ENCODE measurements around the gene PRPS2. TPM values are rescaled to one million over a fixed set of nuclear protein-coding genes. Genes with fewer than 3 reads are reported as not detected.

PRPS2 gene
- total and polyA plus RNA-seq, 2 donors = 39.7 to 73.9 TPM

DNA sequence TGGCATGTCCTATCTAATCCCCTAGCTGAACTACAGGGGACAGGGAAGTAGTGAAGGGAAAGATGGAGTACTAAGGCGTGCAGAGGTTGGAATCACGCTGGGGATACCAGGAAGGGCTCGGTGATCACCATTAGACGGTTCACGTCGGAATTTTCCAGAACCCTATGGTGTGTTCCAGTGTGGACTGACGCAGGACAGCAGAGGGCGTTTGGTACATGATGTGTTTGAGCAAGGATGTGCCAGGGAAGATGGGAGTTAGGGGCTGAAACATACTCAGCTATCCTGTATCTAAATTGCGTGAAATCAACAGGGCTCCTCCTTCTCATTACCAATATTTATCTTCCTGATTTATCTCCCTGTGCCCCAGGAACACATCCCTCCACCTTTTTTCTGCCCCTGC is 33.7 kb downstream of the PRPS2 start:
- Histone ChIP-seq H3K4me3 (ENCODE audit: low read length in 2 of 2) (no peak overlapping the region), H3K9me3 (ENCODE audit: control insufficient read depth in 2 of 2, insufficient read depth in 1 of 2, low read length in 1 of 2) (no peaks in the 10 kb centered on the region), H3K27me3 (ENCODE audit: control insufficient read depth in 2 of 2, insufficient read depth in 1 of 2, low read length in 1 of 2) (no peaks in the 10 kb centered on the region), H3K4me1 (ENCODE audit: control insufficient read depth in 2 of 2, insufficient read depth in 2 of 2, low read length in 2 of 2) (no peaks in the 10 kb centered on the region), H3K36me3 (ENCODE audit: control insufficient read depth in 2 of 2, insufficient read depth in 2 of 2, low read length in 1 of 2) (peaks cover 23 to 29% of the 10 kb centered on the region in 2 donors), H3K27ac (ENCODE audit: low read depth in 1 of 2, low read length in 1 of 2) (no peak overlapping the region)
- WGBS = 86% methylated on average over 9 of the region's 9 CpGs
- DNase-seq (ENCODE audit: low read depth in 6 of 9, low spot score in 9 of 9) = no peak

DNA sequence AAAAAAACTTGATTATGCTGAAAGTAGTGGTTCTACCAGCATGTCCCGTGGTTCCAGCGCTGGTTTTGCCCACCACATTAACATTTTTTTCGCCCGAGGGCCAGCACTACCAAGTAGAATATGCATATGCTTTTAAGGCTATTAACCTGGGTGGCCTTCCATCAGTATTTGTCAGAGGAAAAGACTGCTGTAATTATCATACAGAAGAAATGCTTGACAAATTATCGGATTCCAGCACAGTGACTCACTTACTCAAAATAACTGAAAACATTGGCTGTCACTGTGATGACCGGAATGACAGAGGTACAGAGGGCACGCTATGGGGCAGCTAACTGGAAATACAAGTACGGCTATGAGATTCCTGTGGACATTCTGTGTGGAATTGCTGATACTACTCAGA is 34.6 kb downstream of the PRPS2 start:
- WGBS = over 99% methylated on average over 8 of the region's 8 CpGs
- no peaks in the 10 kb centered on the region for H3K27me3 ChIP-seq (ENCODE audit: control insufficient read depth in 2 of 2, insufficient read depth in 1 of 2, low read length in 1 of 2)
- no peaks in the 10 kb centered on the region for H3K9me3 ChIP-seq (ENCODE audit: control insufficient read depth in 2 of 2, insufficient read depth in 1 of 2, low read length in 1 of 2)
- no peak for DNase-seq (ENCODE audit: low read depth in 6 of 9, low spot score in 9 of 9)
- H3K27ac ChIP-seq (ENCODE audit: low read depth in 1 of 2, low read length in 1 of 2) = no peak overlapping the region
- no peaks in the 10 kb centered on the region for H3K4me1 ChIP-seq (ENCODE audit: control insufficient read depth in 2 of 2, insufficient read depth in 2 of 2, low read length in 2 of 2)
- H3K36me3 ChIP-seq (ENCODE audit: control insufficient read depth in 2 of 2, insufficient read depth in 2 of 2, low read length in 1 of 2) = peaks cover 18 to 22% of the 10 kb centered on the region in 2 donors
- H3K4me3 ChIP-seq (ENCODE audit: low read length in 2 of 2) = no peak overlapping the region

DNA sequence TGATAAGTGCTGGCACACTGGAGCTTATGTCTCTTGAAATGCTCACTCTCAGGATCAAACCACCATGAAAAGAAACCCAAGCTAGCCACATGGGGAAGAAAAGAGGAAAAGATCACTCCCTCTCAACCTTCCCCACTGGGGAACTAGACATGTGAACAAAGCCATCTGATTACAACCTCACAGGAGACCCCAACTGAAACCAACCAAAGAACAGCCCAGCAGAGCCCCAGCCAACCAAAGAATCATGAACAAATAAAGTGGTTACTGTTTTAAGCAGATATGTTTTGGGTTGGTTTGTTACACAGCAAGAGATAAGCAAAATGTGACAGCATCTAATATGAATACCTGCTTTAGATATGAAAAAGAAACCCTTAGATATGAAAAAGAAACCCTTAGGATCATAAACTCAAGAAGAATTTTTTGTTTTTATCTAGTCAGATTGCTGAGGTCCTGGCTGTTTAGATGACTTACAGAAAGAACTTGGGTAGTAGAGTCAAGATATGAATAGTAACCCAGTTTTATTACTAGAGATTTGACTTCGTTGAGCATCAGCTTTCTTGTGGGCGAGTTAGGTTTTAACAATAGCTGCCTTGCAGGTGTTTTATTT is 52.0 kb downstream of the PRPS2 start:
- H3K9me3 ChIP-seq (ENCODE audit: control insufficient read depth in 2 of 2, insufficient read depth in 1 of 2, low read length in 1 of 2) = no peaks in the 10 kb centered on the region
- H3K27ac ChIP-seq (ENCODE audit: low read depth in 1 of 2, low read length in 1 of 2) = peak overlapping the region in 1 of 2 donors; percentile 38
- peaks cover 4 to 9% of the 10 kb centered on the region in 2 donors for H3K4me1 ChIP-seq (ENCODE audit: control insufficient read depth in 2 of 2, insufficient read depth in 2 of 2, low read length in 2 of 2)
- H3K36me3 ChIP-seq (ENCODE audit: control insufficient read depth in 2 of 2, insufficient read depth in 2 of 2, low read length in 1 of 2) = no peaks in the 10 kb centered on the region
- no peak overlapping the region for H3K4me3 ChIP-seq (ENCODE audit: low read length in 2 of 2)
- DNase-seq (ENCODE audit: low read depth in 6 of 9, low spot score in 9 of 9) = peak in 1 of 9 donors; percentile 21
- WGBS = 31% methylated on average over 2 of the region's 2 CpGs
- H3K27me3 ChIP-seq (ENCODE audit: control insufficient read depth in 2 of 2, insufficient read depth in 1 of 2, low read length in 1 of 2) = no peaks in the 10 kb centered on the region

- WGBS = 50% methylated on average over 6 of the region's 6 CpGs
- no peak overlapping the region for H3K4me3 ChIP-seq (ENCODE audit: low read length in 2 of 2)
- H3K27me3 ChIP-seq (ENCODE audit: control insufficient read depth in 2 of 2, insufficient read depth in 1 of 2, low read length in 1 of 2) = no peaks in the 10 kb centered on the region
- H3K4me1 ChIP-seq (ENCODE audit: control insufficient read depth in 2 of 2, insufficient read depth in 2 of 2, low read length in 2 of 2) = peaks cover 4 to 9% of the 10 kb centered on the region in 2 donors
- peak overlapping the region; percentile 38 to 83 for H3K27ac ChIP-seq (ENCODE audit: low read depth in 1 of 2, low read length in 1 of 2)
- H3K36me3 ChIP-seq (ENCODE audit: control insufficient read depth in 2 of 2, insufficient read depth in 2 of 2, low read length in 1 of 2) = no peaks in the 10 kb centered on the region
- DNase-seq (ENCODE audit: low read depth in 6 of 9, low spot score in 9 of 9) = peak in 1 of 9 donors; percentile 33
- H3K9me3 ChIP-seq (ENCODE audit: control insufficient read depth in 2 of 2, insufficient read depth in 1 of 2, low read length in 1 of 2) = no peaks in the 10 kb centered on the region
Observed at GRCh38 chrX:12843668-12844279, 52.6 kb downstream of the PRPS2 start.

DNA sequence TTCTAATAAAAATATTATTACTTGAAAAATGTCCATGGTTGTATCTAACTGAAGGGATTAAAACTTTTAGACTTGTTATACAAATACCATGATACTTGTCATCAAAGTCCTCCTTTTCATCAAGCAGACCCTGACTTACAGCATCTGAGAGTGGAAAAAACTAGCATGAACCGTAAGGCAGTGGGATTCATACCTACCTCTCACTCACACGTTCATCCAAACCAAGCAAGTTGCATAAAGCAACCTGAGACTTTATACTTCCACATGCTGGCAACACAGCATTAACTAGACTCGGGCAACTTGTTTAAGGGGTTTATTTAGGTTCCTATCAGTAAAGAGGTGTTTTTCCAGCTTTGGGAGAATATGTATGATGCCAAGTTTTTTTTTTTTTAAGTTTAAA is 53.1 kb downstream of the PRPS2 start:
- no peaks in the 10 kb centered on the region for H3K9me3 ChIP-seq (ENCODE audit: control insufficient read depth in 2 of 2, insufficient read depth in 1 of 2, low read length in 1 of 2)
- no peaks in the 10 kb centered on the region for H3K36me3 ChIP-seq (ENCODE audit: control insufficient read depth in 2 of 2, insufficient read depth in 2 of 2, low read length in 1 of 2)
- no peaks in the 10 kb centered on the region for H3K27me3 ChIP-seq (ENCODE audit: control insufficient read depth in 2 of 2, insufficient read depth in 1 of 2, low read length in 1 of 2)
- peaks cover 4 to 9% of the 10 kb centered on the region in 2 donors for H3K4me1 ChIP-seq (ENCODE audit: control insufficient read depth in 2 of 2, insufficient read depth in 2 of 2, low read length in 2 of 2)
- H3K4me3 ChIP-seq (ENCODE audit: low read length in 2 of 2) = no peak overlapping the region
- 64% methylated on average over 3 of the region's 3 CpGs for WGBS
- DNase-seq (ENCODE audit: low read depth in 6 of 9, low spot score in 9 of 9) = no peak
- H3K27ac ChIP-seq (ENCODE audit: low read depth in 1 of 2, low read length in 1 of 2) = peak overlapping the region; percentile 31 to 38

DNA sequence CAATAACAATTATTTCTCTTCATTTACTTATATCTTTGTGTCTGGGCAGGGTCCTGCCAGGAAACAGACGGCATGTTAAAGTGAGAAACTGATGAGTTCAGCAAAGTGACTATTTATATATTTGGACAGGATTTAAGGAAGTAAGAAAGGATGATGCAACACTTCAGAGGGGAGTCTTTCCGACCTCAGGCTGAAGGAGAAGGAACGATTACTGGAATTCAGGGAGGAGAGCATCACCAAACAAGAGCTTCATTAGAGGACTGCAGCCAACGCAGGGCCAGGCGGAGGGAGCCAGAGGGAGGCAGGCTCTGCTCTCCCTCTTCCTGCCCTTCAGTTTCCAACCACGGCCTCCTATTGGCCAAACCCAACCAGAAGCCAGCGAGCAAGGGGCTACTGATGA is 74.1 kb downstream of the PRPS2 start:
- Histone ChIP-seq H3K4me1 (ENCODE audit: control insufficient read depth in 2 of 2, insufficient read depth in 2 of 2, low read length in 2 of 2) (peaks cover 2 to 6% of the 10 kb centered on the region in 2 donors), H3K36me3 (ENCODE audit: control insufficient read depth in 2 of 2, insufficient read depth in 2 of 2, low read length in 1 of 2) (no peaks in the 10 kb centered on the region), H3K9me3 (ENCODE audit: control insufficient read depth in 2 of 2, insufficient read depth in 1 of 2, low read length in 1 of 2) (peaks cover 0 to 10% of the 10 kb centered on the region in 2 donors), H3K27ac (ENCODE audit: low read depth in 1 of 2, low read length in 1 of 2) (no peak overlapping the region), H3K27me3 (ENCODE audit: control insufficient read depth in 2 of 2, insufficient read depth in 1 of 2, low read length in 1 of 2) (no peaks in the 10 kb centered on the region), H3K4me3 (ENCODE audit: low read length in 2 of 2) (no peak overlapping the region)
- 90% methylated on average over 7 of the region's 7 CpGs for WGBS
- no peak for DNase-seq (ENCODE audit: low read depth in 6 of 9, low spot score in 9 of 9)

DNA sequence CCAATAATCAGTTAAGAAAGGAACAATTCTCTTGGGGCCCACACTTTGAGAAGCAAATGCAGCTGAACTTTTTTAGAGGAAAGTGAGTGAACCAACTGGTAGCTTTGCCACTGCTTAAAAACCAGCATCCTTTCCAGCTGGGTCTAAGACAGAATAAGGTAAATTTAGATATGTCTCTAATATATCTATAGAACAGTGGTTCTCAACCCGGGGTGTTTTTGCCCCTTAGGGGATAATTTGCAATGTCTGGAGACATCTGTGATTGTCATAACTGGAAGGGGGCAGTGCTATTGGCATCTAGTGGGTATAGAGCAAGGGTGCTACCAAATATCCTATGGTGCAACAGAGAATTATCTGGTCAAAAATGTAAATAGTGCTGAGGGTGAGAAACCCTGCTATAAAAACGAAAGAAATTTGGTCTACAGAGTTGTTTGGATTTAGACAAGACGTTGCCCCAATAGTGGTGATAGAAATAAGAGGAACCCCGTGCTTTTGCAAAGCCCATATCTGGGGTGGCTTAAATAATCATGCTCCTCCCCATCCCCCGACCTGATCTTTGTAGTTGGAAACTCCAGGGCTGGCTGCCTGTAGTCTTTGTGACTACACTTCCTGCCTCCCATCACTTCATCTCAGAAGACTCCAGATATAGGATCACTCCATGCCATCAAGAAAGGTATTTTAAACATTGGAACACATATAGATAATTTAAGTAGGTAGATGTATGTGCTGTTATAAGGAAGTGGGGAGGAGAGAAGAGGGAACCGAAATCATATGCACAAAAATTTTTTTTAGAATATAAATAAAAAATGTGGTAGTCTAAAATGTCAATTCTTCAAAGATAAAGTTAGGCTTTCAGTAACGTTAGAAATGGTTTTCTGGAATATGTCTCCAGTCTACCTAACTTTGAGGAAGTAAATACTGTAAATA is 75.5 kb downstream of the PRPS2 start, which contains the start of gene TLR7:
TSS of gene TLR7 (plus strand) at position 622 of the 927 bp plus-strand sequence. CDS start 507 bp downstream, outside the sequence.
- no peaks in the 10 kb centered on the region for H3K27me3 ChIP-seq (ENCODE audit: control insufficient read depth in 2 of 2, insufficient read depth in 1 of 2, low read length in 1 of 2)
- WGBS = 64% methylated on average over 7 of the region's 7 CpGs
- no peak within 1 kb of the TSS for H3K4me3 ChIP-seq (ENCODE audit: low read length in 2 of 2)
- H3K36me3 ChIP-seq (ENCODE audit: control insufficient read depth in 2 of 2, insufficient read depth in 2 of 2, low read length in 1 of 2) = no peaks in the 10 kb centered on the region
- DNase-seq (ENCODE audit: low read depth in 6 of 9, low spot score in 9 of 9) = peak in 1 of 9 donors; percentile 40
- H3K9me3 ChIP-seq (ENCODE audit: control insufficient read depth in 2 of 2, insufficient read depth in 1 of 2, low read length in 1 of 2) = peaks cover 0 to 10% of the 10 kb centered on the region in 2 donors
- peak within 1 kb of the TSS in 1 of 2 donors; percentile 14 for H3K27ac ChIP-seq (ENCODE audit: low read depth in 1 of 2, low read length in 1 of 2)
- H3K4me1 ChIP-seq (ENCODE audit: control insufficient read depth in 2 of 2, insufficient read depth in 2 of 2, low read length in 2 of 2) = peaks cover 2 to 6% of the 10 kb centered on the region in 2 donors

GRCh38 chrX:12867685-12868084 is 76.5 kb downstream of the PRPS2 start:
- Histone ChIP-seq H3K4me3 (ENCODE audit: low read length in 2 of 2) (no peak overlapping the region), H3K27ac (ENCODE audit: low read depth in 1 of 2, low read length in 1 of 2) (peak overlapping the region in 1 of 2 donors; percentile 14), H3K4me1 (ENCODE audit: control insufficient read depth in 2 of 2, insufficient read depth in 2 of 2, low read length in 2 of 2) (peaks cover 2 to 6% of the 10 kb centered on the region in 2 donors), H3K27me3 (ENCODE audit: control insufficient read depth in 2 of 2, insufficient read depth in 1 of 2, low read length in 1 of 2) (no peaks in the 10 kb centered on the region), H3K36me3 (ENCODE audit: control insufficient read depth in 2 of 2, insufficient read depth in 2 of 2, low read length in 1 of 2) (no peaks in the 10 kb centered on the region), H3K9me3 (ENCODE audit: control insufficient read depth in 2 of 2, insufficient read depth in 1 of 2, low read length in 1 of 2) (peaks cover 0 to 10% of the 10 kb centered on the region in 2 donors)
- DNase-seq (ENCODE audit: low read depth in 6 of 9, low spot score in 9 of 9) = no peak
- 79% methylated on average over 4 of the region's 4 CpGs for WGBS

DNA sequence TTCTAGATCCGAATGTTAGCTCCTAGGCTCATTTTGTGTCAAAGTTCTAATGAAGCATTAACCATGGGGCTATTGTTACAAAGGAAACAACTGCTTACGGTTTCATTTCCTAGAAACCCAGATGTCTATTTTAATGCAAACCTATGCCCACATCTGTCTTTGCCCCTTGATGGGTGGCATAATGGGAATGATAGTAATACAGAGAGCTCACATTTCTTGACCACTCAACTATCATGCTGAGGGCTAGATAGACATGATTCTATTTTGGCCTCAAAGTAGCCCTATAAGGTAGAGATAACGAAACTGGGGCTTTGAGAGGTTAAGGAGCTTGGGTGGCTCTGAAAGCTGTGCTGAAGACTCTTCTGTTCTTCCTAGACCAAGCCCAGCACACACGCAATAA is 77.5 kb downstream of the PRPS2 start:
- no peak overlapping the region for H3K4me3 ChIP-seq (ENCODE audit: low read length in 2 of 2)
- H3K9me3 ChIP-seq (ENCODE audit: control insufficient read depth in 2 of 2, insufficient read depth in 1 of 2, low read length in 1 of 2) = peaks cover 0 to 6% of the 10 kb centered on the region in 2 donors
- no peaks in the 10 kb centered on the region for H3K36me3 ChIP-seq (ENCODE audit: control insufficient read depth in 2 of 2, insufficient read depth in 2 of 2, low read length in 1 of 2)
- no peak overlapping the region for H3K27ac ChIP-seq (ENCODE audit: low read depth in 1 of 2, low read length in 1 of 2)
- peaks cover 2 to 6% of the 10 kb centered on the region in 2 donors for H3K4me1 ChIP-seq (ENCODE audit: control insufficient read depth in 2 of 2, insufficient read depth in 2 of 2, low read length in 2 of 2)
- WGBS = 82% methylated on average over 4 of the region's 4 CpGs
- no peaks in the 10 kb centered on the region for H3K27me3 ChIP-seq (ENCODE audit: control insufficient read depth in 2 of 2, insufficient read depth in 1 of 2, low read length in 1 of 2)
- DNase-seq (ENCODE audit: low read depth in 6 of 9, low spot score in 9 of 9) = no peak

Measured in thymus (tissue), 11 donors.